ENCODE measurements around the gene XRRA1. TPM values are rescaled to one million over a fixed set of nuclear protein-coding genes. Genes with fewer than 3 reads are reported as not detected.
"Not testable (repeated sequence)": the region's sequence is repeated elsewhere in the genome, so short reads cannot be mapped to it uniquely, and the experiment has no call there.

The XRRA1 gene
- total and polyA plus RNA-seq, 7 experiments from 2014 or later, result 11.3 to 20.8 (median 17.8) TPM

DNA sequence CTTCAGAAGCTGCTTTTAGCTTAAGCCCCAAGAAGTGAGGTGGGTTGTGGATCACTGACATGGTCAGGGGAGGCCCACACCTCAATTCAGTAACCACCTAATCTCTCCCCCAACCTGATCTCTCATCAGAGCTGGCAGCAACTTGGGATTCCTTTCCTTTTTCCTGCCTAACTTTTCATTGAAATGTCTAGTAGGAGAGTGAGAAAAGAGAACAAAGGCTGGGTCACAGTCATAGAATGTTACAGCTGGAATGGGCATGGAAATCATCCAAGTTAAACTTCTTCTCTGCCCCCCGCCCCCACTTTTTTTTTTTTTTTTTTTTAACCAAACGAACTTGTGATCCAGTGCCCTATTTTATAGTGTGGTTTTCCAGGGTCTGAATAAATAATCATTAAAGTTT is 108.4 kb downstream of the XRRA1 start:
- H3K27me3 Mint-ChIP-seq, result no peaks in the 10 kb centered on the region
- Histone ChIP-seq H3K4me1 (ENCODE audit: control insufficient read depth in 2 of 2, insufficient read depth in 2 of 2, low read length in 2 of 2) (no peaks in the 10 kb centered on the region), H3K4me3 (ENCODE audit: low read length) (no peak overlapping the region), H3K9me3 (ENCODE audit: control insufficient read depth in 2 of 3, low read length in 3 of 3) (no peaks in the 10 kb centered on the region), H3K27ac (ENCODE audit: low read depth, low read length) (no peak overlapping the region), H3K36me3 (ENCODE audit: control insufficient read depth in 2 of 3, insufficient read depth in 3 of 3, low read length in 3 of 3) (peaks cover 0 to 69% (median 14%) of the 10 kb centered on the region in 3 experiments), H3K27me3 (ENCODE audit: control insufficient read depth in 2 of 2, insufficient read depth in 2 of 2, low read length in 2 of 2) (no peaks in the 10 kb centered on the region)
- CTCF ChIA-PET, result no interaction called here
- peak overlapping the region in 3 of 9 donors; percentile 15 to 43 (median 19) for H3K27ac Mint-ChIP-seq
- H3K4me3 Mint-ChIP-seq, result no peak overlapping the region
- intact Hi-C loops (cut with micrococcal nuclease), result no loop called here
- no peaks in the 10 kb centered on the region for H3K9me3 Mint-ChIP-seq
- H3K4me1 Mint-ChIP-seq, result peaks cover 0 to 7% (median 0%) of the 10 kb centered on the region in 7 donors
- POLR2A ChIA-PET, result no interaction called here
- ATAC-seq (no peak), DNase-seq (no peak)
- H3K36me3 Mint-ChIP-seq, result peaks cover 18 to 64% (median 32%) of the 10 kb centered on the region in 5 donors

DNA sequence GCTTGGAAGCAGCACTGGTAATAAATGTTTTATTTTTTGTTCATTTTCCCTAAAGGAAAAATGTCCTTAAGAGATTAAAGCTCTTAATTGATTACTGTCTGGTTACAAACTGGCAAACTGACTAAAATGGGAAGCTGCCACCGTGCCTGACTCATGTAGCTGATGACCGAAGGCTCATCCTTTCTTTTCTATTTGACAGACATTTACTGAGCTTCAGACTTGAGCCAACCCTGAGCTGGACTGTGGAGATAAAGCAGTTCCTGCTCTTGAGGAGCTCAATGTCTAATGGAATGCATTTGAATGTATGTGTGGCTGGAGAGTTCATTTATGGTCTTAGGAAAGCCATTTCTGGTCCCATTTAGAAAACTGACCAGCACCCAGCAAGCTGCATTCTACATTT is 108.9 kb downstream of the XRRA1 start:
- intact Hi-C loops (cut with micrococcal nuclease), result no loop called here
- POLR2A ChIA-PET, result no interaction called here
- H3K27ac Mint-ChIP-seq, result peak overlapping the region in 2 of 9 donors; percentile 19 to 43

DNA sequence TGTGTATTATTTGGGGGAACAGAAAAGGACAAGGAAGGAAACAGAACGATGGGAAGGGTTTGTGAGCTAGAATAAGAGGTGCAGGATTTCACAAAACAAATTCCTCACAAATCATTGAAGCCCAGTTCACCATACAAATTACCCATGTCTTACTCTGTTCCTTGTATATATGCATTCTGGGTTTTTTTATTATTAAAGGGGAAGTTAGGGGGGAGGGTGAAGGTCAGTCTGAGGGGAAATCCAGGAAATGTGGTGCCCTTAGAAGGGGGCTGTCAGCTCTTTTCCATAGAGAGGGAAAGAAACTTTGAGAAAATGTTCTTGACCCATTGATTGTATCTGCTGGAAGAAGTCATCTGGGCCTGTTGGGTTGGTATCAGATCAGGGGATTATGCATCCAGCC is 109.4 kb downstream of the XRRA1 start:
- Histone ChIP-seq H3K9me3 (ENCODE audit: control insufficient read depth in 2 of 3, low read length in 3 of 3) (no peaks in the 10 kb centered on the region), H3K27me3 (ENCODE audit: control insufficient read depth in 2 of 2, insufficient read depth in 2 of 2, low read length in 2 of 2) (no peaks in the 10 kb centered on the region), H3K27ac (ENCODE audit: low read depth, low read length) (no peak overlapping the region), H3K36me3 (ENCODE audit: control insufficient read depth in 2 of 3, insufficient read depth in 3 of 3, low read length in 3 of 3) (peaks cover 0 to 71% (median 14%) of the 10 kb centered on the region in 3 experiments), H3K4me1 (ENCODE audit: control insufficient read depth in 2 of 2, insufficient read depth in 2 of 2, low read length in 2 of 2) (no peaks in the 10 kb centered on the region), H3K4me3 (ENCODE audit: low read length) (no peak overlapping the region)
- no peaks in the 10 kb centered on the region for H3K9me3 Mint-ChIP-seq
- no peak for ATAC-seq
- no peaks in the 10 kb centered on the region for H3K27me3 Mint-ChIP-seq
- peak overlapping the region in 4 of 9 donors; percentile 19 to 63 (median 50) for H3K27ac Mint-ChIP-seq
- peaks cover 0 to 7% (median 0%) of the 10 kb centered on the region in 7 donors for H3K4me1 Mint-ChIP-seq
- DNase-seq, result no peak
- intact Hi-C loops (cut with micrococcal nuclease), result no loop called here
- ChIA-PET POLR2A (no interaction called here), CTCF (interaction anchor here (0.9 kb wide), 1 partner anchor 56 kb away, joined by 3 read pairs; no protein-coding TSS in a partner anchor)
- H3K4me3 Mint-ChIP-seq, result no peak overlapping the region
- peaks cover 16 to 65% (median 38%) of the 10 kb centered on the region in 5 donors for H3K36me3 Mint-ChIP-seq

More for the DNA sequence above, 108.9 kb downstream of the XRRA1 start:
- DNase-seq (no peak), ATAC-seq (no peak)
- H3K9me3 Mint-ChIP-seq, result no peaks in the 10 kb centered on the region
- Histone ChIP-seq H3K9me3 (ENCODE audit: control insufficient read depth in 2 of 3, low read length in 3 of 3) (no peaks in the 10 kb centered on the region), H3K27ac (ENCODE audit: low read depth, low read length) (no peak overlapping the region), H3K36me3 (ENCODE audit: control insufficient read depth in 2 of 3, insufficient read depth in 3 of 3, low read length in 3 of 3) (peaks cover 0 to 69% (median 14%) of the 10 kb centered on the region in 3 experiments), H3K4me3 (ENCODE audit: low read length) (no peak overlapping the region), H3K4me1 (ENCODE audit: control insufficient read depth in 2 of 2, insufficient read depth in 2 of 2, low read length in 2 of 2) (no peaks in the 10 kb centered on the region), H3K27me3 (ENCODE audit: control insufficient read depth in 2 of 2, insufficient read depth in 2 of 2, low read length in 2 of 2) (no peaks in the 10 kb centered on the region)
- peaks cover 16 to 63% (median 34%) of the 10 kb centered on the region in 5 donors for H3K36me3 Mint-ChIP-seq
- no peaks in the 10 kb centered on the region for H3K27me3 Mint-ChIP-seq
- peaks cover 0 to 7% (median 0%) of the 10 kb centered on the region in 7 donors for H3K4me1 Mint-ChIP-seq
- no peak overlapping the region for H3K4me3 Mint-ChIP-seq
- CTCF ChIA-PET, result interaction anchor here (0.9 kb wide), 1 partner anchor 56 kb away, joined by 3 read pairs; no protein-coding TSS in a partner anchor

DNA sequence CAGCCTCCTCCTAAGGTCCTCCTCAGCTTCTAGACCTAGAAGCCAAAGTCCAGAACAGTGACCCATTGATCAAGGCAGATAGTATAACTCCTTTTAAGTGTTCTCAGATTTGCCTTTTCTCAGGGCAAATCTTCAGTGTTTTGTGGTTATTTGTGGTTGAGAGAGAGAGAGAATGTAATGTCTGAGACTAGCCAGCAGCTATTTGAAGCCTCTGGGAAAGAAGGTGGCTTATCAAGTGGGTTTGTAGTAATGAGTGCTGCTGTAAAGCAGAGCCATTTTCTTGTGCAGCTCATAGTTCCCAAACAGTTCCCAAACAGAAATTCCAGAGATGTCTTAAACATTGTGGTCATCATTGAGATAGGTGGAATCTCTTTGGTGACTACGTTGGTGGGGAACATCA is 110.7 kb downstream of the XRRA1 start:
- H3K27ac ChIP-seq (ENCODE audit: low read depth, low read length), result no peak overlapping the region
- peaks cover 0 to 7% (median 3%) of the 10 kb centered on the region in 7 donors for H3K4me1 Mint-ChIP-seq
- ChIA-PET CTCF (no interaction called here), POLR2A (no interaction called here)
- H3K27ac Mint-ChIP-seq, result peak overlapping the region in 2 of 9 donors; percentile 33 to 71
- DNase-seq (no peak), ATAC-seq (no peak)
- H3K9me3 ChIP-seq (ENCODE audit: control insufficient read depth in 2 of 3, low read length in 3 of 3), result no peaks in the 10 kb centered on the region
- peaks cover 12 to 62% (median 40%) of the 10 kb centered on the region in 5 donors for H3K36me3 Mint-ChIP-seq
- intact Hi-C loops (cut with micrococcal nuclease), result no loop called here
- no peak overlapping the region for H3K4me3 ChIP-seq (ENCODE audit: low read length)
- no peaks in the 10 kb centered on the region for H3K27me3 ChIP-seq (ENCODE audit: control insufficient read depth in 2 of 2, insufficient read depth in 2 of 2, low read length in 2 of 2)
- no peaks in the 10 kb centered on the region for H3K9me3 Mint-ChIP-seq
- no peaks in the 10 kb centered on the region for H3K27me3 Mint-ChIP-seq
- H3K4me1 ChIP-seq (ENCODE audit: control insufficient read depth in 2 of 2, insufficient read depth in 2 of 2, low read length in 2 of 2), result no peaks in the 10 kb centered on the region
- H3K36me3 ChIP-seq (ENCODE audit: control insufficient read depth in 2 of 3, insufficient read depth in 3 of 3, low read length in 3 of 3), result peaks cover 0 to 66% (median 14%) of the 10 kb centered on the region in 3 experiments
- no peak overlapping the region for H3K4me3 Mint-ChIP-seq

DNA sequence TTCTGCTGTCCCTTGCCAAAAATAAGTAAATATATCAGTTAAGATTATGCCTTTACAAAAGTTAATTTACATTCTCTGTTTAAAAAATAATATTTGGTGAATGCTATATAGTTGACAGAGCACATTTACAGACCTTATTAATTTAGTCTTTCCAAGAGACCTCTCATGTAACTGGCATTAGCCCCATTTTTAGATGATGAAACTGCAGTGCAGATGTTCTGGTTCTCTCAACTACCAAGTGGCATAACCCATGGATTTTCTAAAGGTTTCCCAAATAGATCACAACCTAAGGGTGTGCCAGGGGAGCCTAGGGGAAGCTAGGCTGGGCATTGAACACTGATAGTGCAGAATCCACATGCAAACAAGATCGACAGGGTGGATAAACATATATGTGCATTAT is 111.7 kb downstream of the XRRA1 start:
- H3K36me3 Mint-ChIP-seq, result peaks cover 12 to 63% (median 42%) of the 10 kb centered on the region in 5 donors
- intact Hi-C loops (cut with micrococcal nuclease), result no loop called here
- H3K27ac Mint-ChIP-seq, result no peak overlapping the region
- no peaks in the 10 kb centered on the region for H3K4me1 ChIP-seq (ENCODE audit: control insufficient read depth in 2 of 2, insufficient read depth in 2 of 2, low read length in 2 of 2)
- peaks cover 0 to 10% (median 3%) of the 10 kb centered on the region in 7 donors for H3K4me1 Mint-ChIP-seq
- ChIA-PET CTCF (no interaction called here), POLR2A (no interaction called here)
- no peak for DNase-seq
- H3K27me3 ChIP-seq (ENCODE audit: control insufficient read depth in 2 of 2, insufficient read depth in 2 of 2, low read length in 2 of 2), result no peaks in the 10 kb centered on the region
- H3K27ac ChIP-seq (ENCODE audit: low read depth, low read length), result no peak overlapping the region
- no peaks in the 10 kb centered on the region for H3K9me3 ChIP-seq (ENCODE audit: control insufficient read depth in 2 of 3, low read length in 3 of 3)
- H3K36me3 ChIP-seq (ENCODE audit: control insufficient read depth in 2 of 3, insufficient read depth in 3 of 3, low read length in 3 of 3), result peaks cover 0 to 56% (median 12%) of the 10 kb centered on the region in 3 experiments
- no peak for ATAC-seq
- H3K9me3 Mint-ChIP-seq, result no peaks in the 10 kb centered on the region
- H3K4me3 ChIP-seq (ENCODE audit: low read length), result no peak overlapping the region
- H3K27me3 Mint-ChIP-seq, result no peaks in the 10 kb centered on the region
- no peak overlapping the region for H3K4me3 Mint-ChIP-seq

DNA sequence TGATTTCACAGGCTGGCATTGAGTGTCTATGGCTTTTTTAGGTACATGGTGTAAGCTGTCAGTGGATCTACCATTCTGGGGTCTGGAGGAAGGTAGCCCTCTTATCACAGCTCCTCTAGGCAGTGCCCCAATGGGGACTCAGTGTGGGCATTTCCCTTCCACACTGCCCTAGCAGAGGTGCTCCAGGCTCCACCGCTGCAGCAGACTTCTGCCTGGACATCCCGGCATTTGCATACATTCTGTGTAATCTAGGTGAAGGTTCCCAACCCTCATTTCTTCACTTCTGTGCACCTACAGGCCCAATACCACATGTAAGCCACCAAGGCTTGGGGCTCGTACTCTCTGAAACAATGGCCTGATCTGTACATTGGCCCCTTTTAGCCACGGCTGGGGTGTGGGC is 122.0 kb downstream of the XRRA1 start:
- H3K27me3 Mint-ChIP-seq, result no peaks in the 10 kb centered on the region
- H3K36me3 ChIP-seq (ENCODE audit: control insufficient read depth in 2 of 3, insufficient read depth in 3 of 3, low read length in 3 of 3), result peaks cover 0 to 41% (median 0%) of the 10 kb centered on the region in 3 experiments
- ChIA-PET POLR2A (no interaction called here), CTCF (no interaction called here)
- H3K9me3 Mint-ChIP-seq, result peaks cover 4 to 57% (median 29%) of the 10 kb centered on the region in 11 donors
- intact Hi-C loops (cut with micrococcal nuclease), result no loop called here
- DNase-seq (no peak), ATAC-seq (no peak)
- H3K9me3 ChIP-seq (ENCODE audit: control insufficient read depth in 2 of 3, low read length in 3 of 3), result peaks cover 0 to 24% (median 0%) of the 10 kb centered on the region in 3 experiments
- no peak overlapping the region for H3K4me3 ChIP-seq (ENCODE audit: low read length)
- no peak overlapping the region for H3K27ac ChIP-seq (ENCODE audit: low read depth, low read length)
- H3K36me3 Mint-ChIP-seq, result peaks cover 34 to 96% (median 91%) of the 10 kb centered on the region in 5 donors
- peaks cover 0 to 10% (median 2%) of the 10 kb centered on the region in 7 donors for H3K4me1 Mint-ChIP-seq
- H3K27me3 ChIP-seq (ENCODE audit: control insufficient read depth in 2 of 2, insufficient read depth in 2 of 2, low read length in 2 of 2), result no peaks in the 10 kb centered on the region
- H3K4me1 ChIP-seq (ENCODE audit: control insufficient read depth in 2 of 2, insufficient read depth in 2 of 2, low read length in 2 of 2), result no peaks in the 10 kb centered on the region
- no peak overlapping the region for H3K4me3 Mint-ChIP-seq
- no peak overlapping the region for H3K27ac Mint-ChIP-seq

DNA sequence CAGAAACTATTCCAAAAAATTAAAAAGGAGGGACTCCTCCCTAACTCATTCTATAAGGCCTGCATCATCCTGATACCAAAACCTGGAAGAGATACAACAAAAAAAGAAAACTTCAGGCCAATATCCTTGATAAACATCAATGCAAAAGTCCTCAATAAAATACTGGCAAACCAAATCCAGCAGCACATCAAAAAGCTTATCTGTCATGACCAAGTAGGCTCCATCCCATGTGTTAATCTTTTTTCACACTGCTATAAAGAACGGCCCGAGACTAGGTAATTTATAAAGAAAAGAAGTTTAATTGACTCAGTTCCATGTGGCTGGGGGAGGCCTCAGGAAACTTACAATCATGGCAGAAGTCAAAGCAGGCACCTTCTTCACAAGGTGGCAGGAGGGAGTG is 123.3 kb downstream of the XRRA1 start:
- H3K4me3 ChIP-seq (ENCODE audit: low read length); H3K27ac ChIP-seq (ENCODE audit: low read depth, low read length); ATAC-seq; H3K27me3 Mint-ChIP-seq; H3K27me3 ChIP-seq (ENCODE audit: control insufficient read depth in 2 of 2, insufficient read depth in 2 of 2, low read length in 2 of 2); DNase-seq; intact Hi-C loops (cut with micrococcal nuclease); POLR2A ChIA-PET; H3K27ac Mint-ChIP-seq; H3K4me1 ChIP-seq (ENCODE audit: control insufficient read depth in 2 of 2, insufficient read depth in 2 of 2, low read length in 2 of 2); H3K4me1 Mint-ChIP-seq; H3K4me3 Mint-ChIP-seq: not testable (repeated sequence)
- peaks cover 0 to 24% (median 0%) of the 10 kb centered on the region in 3 experiments for H3K9me3 ChIP-seq (ENCODE audit: control insufficient read depth in 2 of 3, low read length in 3 of 3)
- CTCF ChIA-PET, result interaction anchor here (0.6 to 0.8 kb wide), 2 partner anchors 23 to 101 kb away, joined by 4 read pairs; no protein-coding TSS in a partner anchor
- Mint-ChIP-seq H3K9me3 (peaks cover 4 to 55% (median 29%) of the 10 kb centered on the region in 11 donors), H3K36me3 (peaks cover 38 to 97% (median 86%) of the 10 kb centered on the region in 5 donors)
- H3K36me3 ChIP-seq (ENCODE audit: control insufficient read depth in 2 of 3, insufficient read depth in 3 of 3, low read length in 3 of 3), result peaks cover 0 to 50% (median 0%) of the 10 kb centered on the region in 3 experiments

Measured in naive thymus-derived CD4-positive, alpha-beta T cell (primary cell).